Cardiac septum (tissue), 1 donor: Measurements from ENCODE around the gene YWHAE. TPM values are rescaled to one million over a fixed set of nuclear protein-coding genes. Genes with fewer than 3 reads are reported as not detected.
A peak's percentile ranks its signal among the peaks of the same experiment; 100 is the strongest.
"Not testable (repeated sequence)": the region's sequence is repeated elsewhere in the genome, so short reads cannot be mapped to it uniquely, and the experiment has no call there.

ENCODE experiments used
- DNase-seq: peaks from one replicate; pipeline ENCODE4 v3.0.0-alpha.2; 2020; ENCODE audit warnings: low spot score
- intact Hi-C: fragments of 100-400 bp; cut with DNase I; formaldehyde crosslinking; loops from one replicate; pipeline ENCODE4 v1.14.0; 2022
- total RNA-seq: library from RNA; stranded (reverse); fragmentation: NEBNext Ultra II Directional; extraction: Animal tissue kit (Norgen Biotek cat#: 25700); gene quantifications from one replicate; pipeline ENCODE4 v1.2.1, GENCODE V29; 2021
- donor health status: DM: no; HTN: no; CAD: no.

YWHAE gene
- total RNA-seq, 1 donor from 2014 or later: 582 TPM

DNA sequence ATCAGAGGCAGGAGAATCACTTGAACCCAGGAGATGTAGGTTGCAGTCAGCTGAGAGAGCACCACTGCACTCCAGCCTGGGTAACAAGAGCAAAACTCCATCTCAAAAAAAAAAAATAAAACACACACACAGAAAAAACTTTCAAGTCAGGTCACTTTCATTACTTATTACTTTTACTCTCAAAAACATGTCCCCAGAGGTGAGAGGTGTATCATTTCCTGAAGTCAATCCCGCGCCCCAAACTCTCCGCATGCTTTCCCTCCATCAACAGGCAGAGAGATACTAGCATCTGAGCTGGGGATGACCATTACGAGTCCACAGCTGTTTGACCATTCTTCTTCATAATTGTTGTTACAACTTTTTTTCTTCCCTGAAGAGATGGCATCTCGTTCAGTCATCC is 48.7 kb downstream of the YWHAE start:
- intact Hi-C loops: no loop called here
- no peak for DNase-seq

DNA sequence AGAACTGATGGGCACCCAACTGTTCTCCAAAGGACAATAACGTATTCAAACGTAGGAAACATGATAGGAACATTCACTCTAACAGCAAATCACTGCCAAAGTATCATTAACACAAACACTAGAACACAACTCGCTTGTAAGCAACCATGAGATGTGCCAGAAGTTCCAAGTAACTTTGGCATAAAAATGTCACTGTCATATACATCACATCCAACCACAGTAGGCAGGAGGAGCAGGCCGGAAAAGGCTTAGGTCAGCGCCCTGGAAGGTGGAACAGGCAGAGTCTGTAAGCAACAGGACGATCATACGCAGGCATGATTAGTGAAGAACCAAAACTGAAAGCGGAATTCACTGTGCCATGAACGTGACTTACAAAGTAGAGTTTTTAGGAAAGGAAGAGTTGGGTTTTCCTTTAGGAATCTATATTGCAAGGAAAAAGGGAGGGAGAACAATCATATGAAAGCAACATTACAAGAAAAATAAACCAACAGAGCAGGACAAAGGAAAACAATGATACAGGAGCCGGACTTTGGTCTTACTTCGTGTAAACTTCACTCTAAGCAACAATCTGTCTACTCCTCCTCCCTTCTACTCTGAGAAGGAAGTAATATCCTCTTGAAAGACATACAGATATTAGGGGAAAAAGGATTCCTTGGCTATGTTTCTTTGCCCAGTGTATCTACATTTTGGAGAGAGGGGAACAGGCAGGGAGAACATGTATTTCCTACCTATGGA is 52.3 kb downstream of the YWHAE start:
- no peak for DNase-seq
- intact Hi-C loops: loop anchor here (5.0 kb wide), 1 partner anchor 170 kb away; the partner anchor contains the start of gene INPP5K

DNA sequence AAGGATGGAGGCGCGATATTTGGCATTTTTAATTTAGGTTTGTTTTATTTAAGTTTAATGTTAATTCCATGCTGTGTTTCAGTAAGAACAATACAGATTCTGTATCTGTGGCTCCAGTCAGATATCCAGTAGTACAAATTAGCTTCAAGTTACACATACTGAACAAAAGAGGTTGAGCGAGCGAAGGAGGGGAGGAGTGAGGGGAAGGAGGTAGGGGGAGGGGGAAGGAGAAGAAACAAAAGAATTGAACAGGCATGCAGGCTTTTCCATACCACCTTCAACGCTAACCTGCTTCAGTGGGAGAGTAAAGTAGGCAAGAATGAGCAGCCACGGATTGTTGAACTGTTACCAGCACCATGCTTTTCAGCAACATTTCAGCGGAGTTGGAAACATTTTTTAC is 55.5 kb downstream of the YWHAE start:
- DNase-seq: no peak
- intact Hi-C loops: no loop called here

DNA sequence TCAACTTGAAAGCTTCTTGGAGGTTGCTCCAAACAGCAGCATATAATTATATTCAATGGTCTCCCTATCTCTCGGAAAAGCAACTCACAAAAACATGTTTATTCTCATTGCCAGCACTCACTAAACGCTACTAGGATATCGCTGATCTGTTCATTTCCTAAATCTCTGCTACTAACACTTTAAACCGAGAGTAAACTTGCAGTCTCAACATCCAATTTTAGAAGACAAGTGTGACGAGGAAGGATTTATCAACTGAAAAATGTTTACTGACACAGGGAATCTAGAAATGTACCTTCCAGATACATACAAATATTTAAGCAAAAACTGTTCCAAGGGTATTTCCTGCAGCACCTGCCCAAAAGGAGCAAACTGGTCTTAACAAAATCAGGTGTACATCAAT is 56.5 kb downstream of the YWHAE start:
- intact Hi-C loops: no loop called here

DNA sequence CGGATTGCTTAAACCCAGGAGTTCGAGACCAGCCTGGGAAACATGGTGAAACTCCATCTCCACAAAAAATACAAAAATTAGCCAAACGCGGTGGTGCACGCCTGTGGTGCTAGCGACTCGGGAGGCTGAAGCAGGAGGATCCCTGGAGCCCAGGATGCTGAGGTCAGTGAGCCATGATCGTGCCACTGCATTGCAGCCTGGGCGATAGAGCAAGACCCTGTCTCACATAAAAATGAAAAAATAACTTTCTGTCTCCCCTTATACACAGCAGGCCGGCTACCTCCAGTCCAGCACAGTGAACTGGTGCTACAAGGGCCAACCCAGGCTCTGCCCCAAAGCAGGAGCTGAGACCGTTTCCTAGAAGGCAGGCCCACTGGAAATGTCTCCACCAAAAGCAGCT is 59.7 kb downstream of the YWHAE start:
- intact Hi-C loops: no loop called here

More for the DNA sequence above, 56.5 kb downstream of the YWHAE start:
- no peak for DNase-seq

DNA sequence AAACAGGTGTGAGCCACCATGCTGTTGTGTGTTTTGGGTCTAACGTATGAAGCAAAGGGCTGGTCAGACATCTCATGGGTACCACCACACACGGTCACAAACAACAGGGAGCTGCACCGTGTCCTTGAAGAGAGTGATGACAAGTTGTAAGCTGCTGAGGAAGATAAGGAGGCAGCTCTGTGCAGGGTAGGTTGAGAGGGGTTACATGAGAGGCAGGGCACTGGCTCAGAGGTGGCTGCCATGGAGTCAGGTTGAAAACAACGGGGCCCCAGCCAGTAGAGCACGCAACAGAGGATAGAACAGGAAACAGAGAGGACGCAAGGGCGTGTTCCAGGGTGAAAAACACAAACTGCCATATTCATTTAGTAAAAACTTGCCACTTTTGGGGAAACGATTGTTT is 68.3 kb downstream of the YWHAE start:
- intact Hi-C loops: loop anchor here (5.0 kb wide), 2 partner anchors 54 to 74 kb away; partner anchors contain the start of gene TRARG1
- no peak for DNase-seq

More for the DNA sequence above, 59.7 kb downstream of the YWHAE start:
- no peak for DNase-seq

DNA sequence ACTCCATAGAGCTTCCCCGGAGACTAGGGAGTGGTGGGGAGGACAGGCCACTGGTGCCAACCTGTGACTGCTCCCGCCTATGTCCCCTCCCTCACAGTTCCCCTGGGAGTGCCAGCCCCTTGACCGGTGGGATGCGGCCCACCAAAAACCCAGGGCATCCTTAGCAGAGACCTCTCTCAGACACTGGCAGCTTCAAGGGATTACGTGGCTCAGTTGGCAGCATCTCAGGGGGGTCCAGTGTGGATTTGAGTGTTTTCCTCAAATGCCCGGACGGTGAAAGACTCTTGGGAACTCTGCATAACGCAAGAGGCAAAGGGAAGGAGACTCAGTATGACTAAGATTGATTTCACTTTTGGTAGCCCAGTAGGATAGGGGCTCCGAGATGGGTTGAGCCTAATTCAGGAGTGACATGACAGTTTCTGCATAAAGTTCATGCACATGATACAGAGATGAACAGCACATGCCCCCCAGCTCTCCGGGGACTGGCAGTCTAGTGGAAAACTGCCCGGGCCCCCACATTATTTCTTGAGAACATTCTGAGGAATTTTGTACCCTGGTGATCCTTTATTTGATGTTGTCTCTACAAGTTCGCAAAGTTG is 70.2 kb downstream of the YWHAE start:
- peak; percentile 53 for DNase-seq
- intact Hi-C loops: loop anchor here (5.0 kb wide), 2 partner anchors 53 to 73 kb away; partner anchors contain the start of gene TRARG1

DNA sequence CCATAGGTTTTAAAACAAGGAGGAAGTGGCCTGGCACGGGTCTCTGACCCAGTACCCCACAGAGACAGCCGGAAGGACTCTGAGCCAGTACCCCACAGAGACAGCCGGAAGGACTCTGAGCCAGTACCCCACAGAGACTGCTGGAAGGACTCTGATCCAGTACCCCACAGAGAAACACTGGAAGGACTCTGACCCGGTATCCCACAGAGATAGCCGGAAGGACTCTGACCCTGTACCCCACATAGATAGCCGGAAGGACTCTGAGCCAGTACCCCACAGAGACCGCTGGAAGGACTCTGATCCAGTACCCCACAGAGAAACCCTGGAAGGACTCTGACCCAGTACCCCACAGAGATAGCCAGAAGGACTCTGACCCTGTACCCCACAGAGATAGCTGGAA is 71.6 kb downstream of the YWHAE start:
- intact Hi-C loops: no loop called here

DNA sequence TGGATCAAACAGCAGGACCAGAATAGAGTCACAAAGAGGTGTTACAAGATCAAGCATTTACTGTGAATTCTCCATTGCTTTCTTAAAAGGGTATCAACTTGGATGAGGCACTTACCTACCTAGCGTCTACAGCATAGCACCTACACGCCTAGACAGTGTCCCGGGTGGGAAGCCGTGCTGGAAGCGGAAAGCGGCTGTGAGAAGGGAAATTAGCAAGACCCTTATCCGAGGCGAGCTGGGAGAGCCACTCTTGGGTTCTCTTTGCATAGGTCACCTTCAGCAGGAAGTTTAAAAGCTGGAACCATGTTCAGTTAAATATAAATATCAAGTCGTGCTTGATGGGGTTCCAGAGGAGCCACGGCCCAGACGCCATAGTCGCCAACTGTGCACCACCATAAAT is 74.3 kb downstream of the YWHAE start:
- intact Hi-C loops: no loop called here
- peak; percentile 58 for DNase-seq

More for the DNA sequence above, 71.6 kb downstream of the YWHAE start:
- no peak for DNase-seq

DNA sequence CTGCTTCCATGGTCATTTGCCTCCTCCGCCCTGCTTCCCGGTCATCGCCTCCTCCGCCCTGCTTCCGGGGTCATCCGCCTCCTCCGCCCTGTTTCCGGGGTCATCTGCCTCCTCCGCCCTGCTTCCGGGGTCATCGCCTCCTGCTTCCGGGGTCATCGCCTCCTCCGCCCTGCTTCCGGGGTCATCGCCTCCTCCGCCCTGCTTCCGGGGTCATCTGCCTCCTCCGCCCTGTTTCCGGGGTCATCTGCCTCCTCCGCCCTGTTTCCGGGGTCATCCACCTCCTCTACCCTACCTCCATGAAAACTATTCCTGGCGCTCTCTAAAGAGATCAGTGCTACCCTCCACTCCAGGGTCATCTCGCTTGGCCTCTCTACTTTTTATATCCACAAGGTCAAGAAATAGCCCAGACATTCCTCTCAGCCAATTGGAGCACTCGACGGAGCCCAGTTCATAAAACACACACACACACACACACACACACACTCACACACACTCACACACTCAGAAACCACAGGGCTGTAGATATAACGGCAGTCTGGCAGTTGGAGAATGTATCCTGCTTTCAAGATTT is 75.7 kb downstream of the YWHAE start:
- intact Hi-C loops: no loop called here

DNA sequence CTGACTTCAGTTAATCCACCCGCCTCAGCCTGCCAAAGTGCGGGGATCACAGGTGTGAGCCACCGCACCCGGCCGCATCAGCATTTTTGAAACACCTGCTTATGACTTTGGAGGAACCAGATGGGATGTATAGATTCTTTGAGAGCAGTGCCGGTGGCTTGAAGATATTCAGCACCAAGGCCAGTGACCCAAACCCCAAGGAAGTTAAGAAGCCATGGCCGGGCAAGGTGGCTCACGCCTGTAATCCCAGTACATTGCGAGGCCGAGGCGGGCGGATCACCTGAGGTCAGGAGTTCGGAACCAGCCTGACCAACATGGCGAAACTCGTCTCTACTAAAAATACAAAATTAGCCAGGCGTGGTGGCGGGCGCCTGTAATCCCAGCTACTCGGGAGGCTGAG is 76.7 kb downstream of the YWHAE start:
- DNase-seq: peak; percentile 36
- intact Hi-C loops: no loop called here

More for the DNA sequence above, 75.7 kb downstream of the YWHAE start:
- peak; percentile 27 for DNase-seq

DNA sequence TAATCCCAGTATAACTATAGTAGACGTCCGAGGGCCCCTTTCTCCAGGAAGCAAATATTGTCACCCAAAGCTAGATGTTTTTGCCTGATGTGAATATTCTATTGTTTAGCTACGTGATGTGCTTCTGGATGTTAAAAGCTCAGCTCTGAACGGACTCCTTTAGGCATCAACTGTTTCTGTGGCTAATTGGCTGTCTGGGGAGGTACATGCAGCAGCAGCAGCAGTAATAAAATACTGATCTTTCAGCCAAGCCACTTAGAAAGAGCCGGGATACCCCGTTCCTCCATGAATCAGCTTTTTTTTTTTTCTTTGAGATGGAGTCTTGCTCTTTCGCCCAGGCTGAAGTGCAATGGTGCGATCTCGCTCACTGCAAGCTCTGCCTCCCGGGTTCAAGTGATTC is 77.5 kb downstream of the YWHAE start:
- intact Hi-C loops: no loop called here
- DNase-seq: peak; percentile 10

DNA sequence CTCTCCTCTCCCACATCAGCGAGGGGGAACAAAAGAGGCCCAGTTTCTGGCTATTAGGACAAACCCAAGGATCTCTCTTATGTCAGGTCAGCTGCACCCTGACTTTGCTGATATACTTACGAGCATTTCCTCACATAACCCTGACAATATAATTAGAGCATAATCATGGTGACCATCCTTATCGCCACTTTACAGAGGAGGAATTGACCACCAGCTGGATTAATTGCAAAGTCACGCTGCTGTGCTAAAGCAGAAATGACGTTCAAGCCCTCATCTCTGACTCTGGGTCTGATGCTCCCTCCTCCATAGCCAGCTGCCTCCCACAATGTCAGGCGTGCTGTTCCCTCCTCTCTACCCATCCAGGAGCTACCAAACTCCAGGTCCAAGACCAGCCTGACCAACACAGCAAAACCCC is 78.0 kb downstream of the YWHAE start:
- peak; percentile 15 for DNase-seq
- intact Hi-C loops: no loop called here

DNA sequence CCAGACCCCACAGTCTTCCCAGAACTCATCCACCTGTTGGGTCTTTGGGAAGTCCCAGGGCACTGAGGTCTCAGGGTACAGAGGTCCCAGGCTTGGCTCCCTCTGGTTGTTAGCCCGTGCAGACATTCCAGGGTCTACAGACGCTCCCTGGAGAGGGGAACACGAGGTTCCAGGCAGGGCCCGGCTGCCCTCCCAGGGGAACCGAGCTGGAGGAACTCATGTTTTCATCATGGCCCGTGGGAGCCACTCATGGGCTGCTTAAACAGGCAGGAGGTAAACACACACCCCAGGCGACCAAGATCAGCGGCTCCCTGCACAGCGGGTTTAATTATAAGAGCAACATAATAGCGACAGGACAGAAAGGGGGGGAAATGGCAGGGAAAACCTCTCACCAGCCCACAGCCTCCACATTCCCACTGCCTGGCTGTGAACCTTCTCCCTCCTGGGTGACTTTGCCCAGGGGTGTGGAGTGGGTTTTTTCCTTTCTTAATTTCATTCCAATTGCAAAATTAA is 84.1 kb downstream of the YWHAE start:
- intact Hi-C loops: no loop called here

DNA sequence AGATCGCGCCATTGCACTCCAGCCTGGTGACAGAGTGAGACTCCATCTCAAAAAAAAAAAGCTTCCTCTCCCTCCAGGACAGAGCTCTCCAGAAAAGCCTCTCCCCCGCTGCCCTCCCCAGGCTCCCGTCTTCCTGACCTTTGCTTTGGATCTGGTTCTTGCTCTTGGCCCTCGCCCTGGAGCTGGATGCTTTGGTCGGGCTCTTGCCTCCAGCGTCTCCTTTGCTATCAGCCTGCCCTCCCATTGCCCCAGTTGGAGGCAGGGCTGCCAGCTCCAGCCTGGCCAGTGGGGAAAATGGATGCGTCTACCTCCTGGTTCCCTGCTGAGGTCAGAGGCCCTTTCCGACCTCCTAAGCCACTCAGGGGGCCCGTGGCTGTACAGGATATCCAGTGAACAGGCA is 84.6 kb downstream of the YWHAE start:
- intact Hi-C loops: no loop called here

More for the DNA sequence above, 84.1 kb downstream of the YWHAE start:
- no peak for DNase-seq

DNA sequence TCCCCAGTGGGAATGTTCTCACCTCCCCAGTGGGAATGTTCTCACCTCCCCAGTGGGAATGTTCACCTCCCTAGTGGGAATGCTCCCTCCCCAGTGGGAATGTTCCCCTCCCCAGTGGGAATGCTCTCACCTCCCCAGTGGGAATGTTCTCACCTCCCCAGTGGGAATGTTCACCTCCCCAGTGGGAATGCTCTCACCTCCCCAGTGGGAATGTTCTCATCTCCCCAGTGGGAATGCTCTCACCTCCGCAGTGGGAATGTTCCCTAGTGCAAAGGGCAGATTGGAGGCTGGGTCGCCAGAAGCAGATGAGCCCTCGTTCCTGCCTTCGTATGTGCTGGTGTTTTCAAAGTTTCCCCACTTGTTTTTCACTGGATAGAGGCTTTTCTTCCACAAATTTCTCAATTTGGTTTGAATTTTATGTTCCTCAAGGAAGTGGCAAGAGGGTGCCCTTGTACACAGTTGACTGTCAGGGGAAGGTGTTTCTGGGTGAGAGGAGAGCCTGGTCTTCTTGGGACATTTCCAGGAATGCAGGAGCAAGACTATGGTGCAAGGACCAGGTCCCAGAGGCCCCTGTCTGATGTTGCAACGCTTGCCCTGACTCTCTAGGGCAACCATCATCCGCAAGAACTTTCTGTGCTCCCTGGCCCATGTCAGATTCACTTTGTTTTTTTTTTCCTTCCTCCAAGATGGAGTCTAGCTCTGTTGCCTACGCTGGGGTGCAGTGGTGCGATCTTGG is 86.6 kb downstream of the YWHAE start:
- no peak for DNase-seq
- intact Hi-C loops: no loop called here

More for the DNA sequence above, 84.6 kb downstream of the YWHAE start:
- DNase-seq: no peak

DNA sequence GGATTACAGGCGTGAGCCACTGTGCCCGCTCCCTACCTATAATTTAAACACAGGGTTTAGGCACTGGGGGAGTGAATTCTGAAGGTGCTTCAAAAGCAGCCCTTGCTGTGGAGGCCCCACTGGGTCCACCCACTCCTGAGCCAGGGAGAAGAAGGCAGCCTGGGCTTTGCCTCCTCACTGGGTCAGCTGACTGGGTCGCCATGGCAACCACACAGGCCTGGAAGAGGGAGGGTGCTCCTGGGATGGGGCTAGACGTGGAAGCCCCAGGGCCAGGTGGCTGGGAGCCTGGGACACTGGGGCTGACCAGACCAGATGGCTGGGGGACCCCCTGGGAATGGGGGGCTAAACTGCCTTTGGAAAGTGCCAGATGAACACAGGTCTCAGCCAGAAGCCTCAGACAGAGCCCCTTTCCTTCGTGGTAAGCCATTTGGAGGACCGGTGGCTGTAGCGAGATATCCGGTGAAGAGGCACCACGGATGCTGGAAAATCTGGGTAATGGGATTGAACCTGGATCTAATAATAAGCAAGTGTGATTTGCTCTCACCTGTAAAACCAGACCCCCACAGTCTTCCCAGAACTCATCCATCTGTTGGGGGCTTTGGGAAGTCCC is 87.7 kb downstream of the YWHAE start:
- intact Hi-C loops: no loop called here
- DNase-seq: no peak

DNA sequence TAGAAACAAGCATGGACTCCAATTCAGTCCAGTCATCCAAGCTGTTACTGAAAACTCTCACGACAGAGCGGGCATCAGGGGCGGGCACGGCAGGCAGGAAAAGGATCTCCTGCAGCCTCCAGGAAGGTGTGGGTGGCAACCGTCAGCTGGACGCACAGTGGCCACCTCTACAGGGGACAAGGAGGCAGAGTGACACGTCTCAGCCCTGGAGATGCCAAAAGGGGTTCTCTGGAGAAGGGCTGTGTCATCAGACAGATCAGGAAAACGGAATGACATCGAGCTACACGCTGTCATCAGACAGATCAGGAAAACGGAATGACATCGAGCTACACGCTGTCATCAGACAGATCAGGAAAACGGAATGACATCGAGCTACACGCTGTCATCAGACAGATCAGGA is 92.2 kb downstream of the YWHAE start:
- DNase-seq, intact Hi-C loops: not testable (repeated sequence)

DNA sequence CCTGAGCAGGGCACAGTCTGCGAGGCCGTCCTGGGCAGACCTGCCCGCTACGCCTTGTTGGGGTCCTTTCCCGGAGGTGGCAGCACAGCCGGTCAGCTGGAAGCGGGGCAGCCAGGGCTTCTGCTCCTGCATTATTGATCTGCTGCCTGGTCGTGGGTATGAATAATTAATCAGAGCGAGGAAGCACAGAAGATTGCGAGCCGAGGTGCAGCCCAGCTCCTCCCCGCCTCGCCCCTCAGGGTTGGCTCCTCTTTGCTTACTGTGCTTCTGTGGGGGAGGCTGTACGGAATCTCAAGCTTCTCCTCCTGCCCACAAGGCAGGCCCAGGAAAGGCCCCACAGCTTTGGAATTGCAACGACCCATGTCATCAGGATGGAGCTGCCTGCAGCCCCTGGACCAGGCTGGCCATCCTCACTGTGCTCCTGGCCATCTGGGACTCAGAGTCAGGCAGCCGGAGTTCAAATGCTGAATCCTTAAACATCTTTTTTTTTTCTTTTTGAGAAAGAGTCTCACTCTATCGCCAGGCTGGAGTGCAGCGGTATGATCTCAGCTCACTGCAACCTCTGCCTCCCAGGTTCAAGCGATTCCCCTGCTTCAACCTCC is 95.0 kb downstream of the YWHAE start:
- DNase-seq: no peak
- intact Hi-C loops: no loop called here
